Measurements from ENCODE around the gene ETV3. TPM values are rescaled to one million over a fixed set of nuclear protein-coding genes. Genes with fewer than 3 reads are reported as not detected.

The ETV3 gene
- total and polyA plus RNA-seq, 5 donors from 2014 or later = 6.2 to 89.5 (median 9.0) TPM

GRCh38 chr1:157131281-157131680 is 6.9 kb downstream of the ETV3 start:
- Mint-ChIP-seq H3K36me3 (peaks cover 48% of the 10 kb centered on the region), H3K27me3 (no peaks in the 10 kb centered on the region), H3K9me3 (no peaks in the 10 kb centered on the region), H3K4me3 (no peak overlapping the region), H3K4me1 (peaks cover 44 to 58% (median 51%) of the 10 kb centered on the region in 4 donors), H3K27ac (peak overlapping the region in 1 of 3 donors; percentile 55)
- Histone ChIP-seq H3K4me3 (ENCODE audit: low read depth, low read length) (no peak overlapping the region), H3K36me3 (ENCODE audit: control insufficient read depth, insufficient read depth, low read length) (peaks cover 71% of the 10 kb centered on the region), H3K27me3 (ENCODE audit: control insufficient read depth, insufficient read depth, low read length) (no peaks in the 10 kb centered on the region), H3K27ac (ENCODE audit: insufficient read depth, low read length, poor library complexity, severe bottlenecking) (no peak overlapping the region), H3K9me3 (ENCODE audit: control insufficient read depth in 2 of 2, low read length in 2 of 2) (no peaks in the 10 kb centered on the region), H3K4me1 (ENCODE audit: control insufficient read depth, insufficient read depth, low read length, poor library complexity, severe bottlenecking) (peaks cover 40% of the 10 kb centered on the region)
- no peak for ATAC-seq (ENCODE audit: low read depth in 2 of 2)
- DNase-seq = no peak

GRCh38 chr1:157124855-157125254 is 13.3 kb downstream of the ETV3 start:
- no peak for ATAC-seq (ENCODE audit: low read depth in 2 of 2)
- Histone ChIP-seq H3K4me1 (ENCODE audit: control insufficient read depth, insufficient read depth, low read length, poor library complexity, severe bottlenecking) (no peaks in the 10 kb centered on the region), H3K9me3 (ENCODE audit: control insufficient read depth in 2 of 2, low read length in 2 of 2) (no peaks in the 10 kb centered on the region), H3K36me3 (ENCODE audit: control insufficient read depth, insufficient read depth, low read length) (peaks cover 62% of the 10 kb centered on the region), H3K4me3 (ENCODE audit: low read depth, low read length) (no peak overlapping the region), H3K27me3 (ENCODE audit: control insufficient read depth, insufficient read depth, low read length) (no peaks in the 10 kb centered on the region), H3K27ac (ENCODE audit: insufficient read depth, low read length, poor library complexity, severe bottlenecking) (no peak overlapping the region)
- Mint-ChIP-seq H3K27me3 (no peaks in the 10 kb centered on the region), H3K36me3 (peaks cover 54% of the 10 kb centered on the region), H3K9me3 (no peaks in the 10 kb centered on the region), H3K4me1 (peaks cover 5 to 37% (median 30%) of the 10 kb centered on the region in 4 donors), H3K4me3 (no peak overlapping the region), H3K27ac (peak overlapping the region in 1 of 3 donors; percentile 26)
- DNase-seq = no peak

GRCh38 chr1:157119448-157119847 is 18.7 kb downstream of the ETV3 start:
- Mint-ChIP-seq H3K4me1 (peaks cover 8 to 32% (median 17%) of the 10 kb centered on the region in 4 donors), H3K27ac (no peak overlapping the region), H3K27me3 (no peaks in the 10 kb centered on the region), H3K4me3 (no peak overlapping the region), H3K9me3 (no peaks in the 10 kb centered on the region), H3K36me3 (peaks cover 23% of the 10 kb centered on the region)
- Histone ChIP-seq H3K27me3 (ENCODE audit: control insufficient read depth, insufficient read depth, low read length) (no peaks in the 10 kb centered on the region), H3K36me3 (ENCODE audit: control insufficient read depth, insufficient read depth, low read length) (peaks cover 23% of the 10 kb centered on the region), H3K4me1 (ENCODE audit: control insufficient read depth, insufficient read depth, low read length, poor library complexity, severe bottlenecking) (no peaks in the 10 kb centered on the region), H3K27ac (ENCODE audit: insufficient read depth, low read length, poor library complexity, severe bottlenecking) (no peak overlapping the region), H3K9me3 (ENCODE audit: control insufficient read depth in 2 of 2, low read length in 2 of 2) (no peaks in the 10 kb centered on the region), H3K4me3 (ENCODE audit: low read depth, low read length) (no peak overlapping the region)
- no peak for ATAC-seq (ENCODE audit: low read depth in 2 of 2)
- DNase-seq = no peak

- Histone ChIP-seq H3K27me3 (ENCODE audit: control insufficient read depth, insufficient read depth, low read length) (no peaks in the 10 kb centered on the region), H3K4me1 (ENCODE audit: control insufficient read depth, insufficient read depth, low read length, poor library complexity, severe bottlenecking) (no peaks in the 10 kb centered on the region), H3K36me3 (ENCODE audit: control insufficient read depth, insufficient read depth, low read length) (peaks cover 18% of the 10 kb centered on the region), H3K9me3 (ENCODE audit: control insufficient read depth in 2 of 2, low read length in 2 of 2) (no peaks in the 10 kb centered on the region), H3K4me3 (ENCODE audit: low read depth, low read length) (no peak overlapping the region), H3K27ac (ENCODE audit: insufficient read depth, low read length, poor library complexity, severe bottlenecking) (no peak overlapping the region)
- ATAC-seq (ENCODE audit: low read depth in 2 of 2) (no peak), DNase-seq (no peak)
- Mint-ChIP-seq H3K4me1 (peaks cover 8 to 28% (median 15%) of the 10 kb centered on the region in 4 donors), H3K4me3 (no peak overlapping the region), H3K27me3 (no peaks in the 10 kb centered on the region), H3K27ac (no peak overlapping the region), H3K9me3 (no peaks in the 10 kb centered on the region), H3K36me3 (peaks cover 19% of the 10 kb centered on the region)
Measured at GRCh38 chr1:157119008-157119407, 19.2 kb downstream of the ETV3 start.

GRCh38 chr1:157117527-157118057 is 20.6 kb downstream of the ETV3 start:
- Histone ChIP-seq H3K9me3 (ENCODE audit: control insufficient read depth in 2 of 2, low read length in 2 of 2) (no peaks in the 10 kb centered on the region), H3K36me3 (ENCODE audit: control insufficient read depth, insufficient read depth, low read length) (peaks cover 4% of the 10 kb centered on the region), H3K4me1 (ENCODE audit: control insufficient read depth, insufficient read depth, low read length, poor library complexity, severe bottlenecking) (no peaks in the 10 kb centered on the region), H3K27me3 (ENCODE audit: control insufficient read depth, insufficient read depth, low read length) (no peaks in the 10 kb centered on the region), H3K4me3 (ENCODE audit: low read depth, low read length) (no peak overlapping the region), H3K27ac (ENCODE audit: insufficient read depth, low read length, poor library complexity, severe bottlenecking) (no peak overlapping the region)
- Mint-ChIP-seq H3K4me1 (peaks cover 0 to 16% (median 10%) of the 10 kb centered on the region in 4 donors), H3K27ac (peak overlapping the region in 1 of 3 donors; percentile 65), H3K27me3 (no peaks in the 10 kb centered on the region), H3K9me3 (no peaks in the 10 kb centered on the region), H3K4me3 (no peak overlapping the region), H3K36me3 (peaks cover 5% of the 10 kb centered on the region)
- ATAC-seq (ENCODE audit: low read depth in 2 of 2) (no peak), DNase-seq (no peak)

- Mint-ChIP-seq H3K4me3 (no peak overlapping the region), H3K9me3 (no peaks in the 10 kb centered on the region), H3K36me3 (peaks cover 6% of the 10 kb centered on the region), H3K27ac (peak overlapping the region in 1 of 3 donors; percentile 71), H3K27me3 (no peaks in the 10 kb centered on the region), H3K4me1 (peaks cover 0 to 15% (median 8%) of the 10 kb centered on the region in 4 donors)
- H3K36me3 ChIP-seq (ENCODE audit: control insufficient read depth, insufficient read depth, low read length) = no peaks in the 10 kb centered on the region
- H3K27me3 ChIP-seq (ENCODE audit: control insufficient read depth, insufficient read depth, low read length) = no peaks in the 10 kb centered on the region
- DNase-seq (no peak), ATAC-seq (ENCODE audit: low read depth in 2 of 2) (no peak)
- no peak overlapping the region for H3K4me3 ChIP-seq (ENCODE audit: low read depth, low read length)
- no peaks in the 10 kb centered on the region for H3K4me1 ChIP-seq (ENCODE audit: control insufficient read depth, insufficient read depth, low read length, poor library complexity, severe bottlenecking)
- no peaks in the 10 kb centered on the region for H3K9me3 ChIP-seq (ENCODE audit: control insufficient read depth in 2 of 2, low read length in 2 of 2)
- H3K27ac ChIP-seq (ENCODE audit: insufficient read depth, low read length, poor library complexity, severe bottlenecking) = no peak overlapping the region
Measured at GRCh38 chr1:157116737-157117103, 21.5 kb downstream of the ETV3 start.

GRCh38 chr1:157115851-157116736 is 22.1 kb downstream of the ETV3 start:
- ATAC-seq (ENCODE audit: low read depth in 2 of 2) (no peak), DNase-seq (no peak)
- Histone ChIP-seq H3K27me3 (ENCODE audit: control insufficient read depth, insufficient read depth, low read length) (no peaks in the 10 kb centered on the region), H3K9me3 (ENCODE audit: control insufficient read depth in 2 of 2, low read length in 2 of 2) (no peaks in the 10 kb centered on the region), H3K36me3 (ENCODE audit: control insufficient read depth, insufficient read depth, low read length) (no peaks in the 10 kb centered on the region), H3K4me1 (ENCODE audit: control insufficient read depth, insufficient read depth, low read length, poor library complexity, severe bottlenecking) (no peaks in the 10 kb centered on the region), H3K4me3 (ENCODE audit: low read depth, low read length) (no peak overlapping the region), H3K27ac (ENCODE audit: insufficient read depth, low read length, poor library complexity, severe bottlenecking) (no peak overlapping the region)
- Mint-ChIP-seq H3K27ac (peak overlapping the region in 2 of 3 donors; percentile 56 to 71), H3K9me3 (no peaks in the 10 kb centered on the region), H3K4me1 (peaks cover 0 to 12% (median 6%) of the 10 kb centered on the region in 4 donors), H3K27me3 (peaks cover 4% of the 10 kb centered on the region), H3K4me3 (no peak overlapping the region), H3K36me3 (peaks cover 3% of the 10 kb centered on the region)
